Small intestine (tissue), 7 donors: ENCODE data around the gene TNPO3. TPM values are rescaled to one million over a fixed set of nuclear protein-coding genes. Genes with fewer than 3 reads are reported as not detected.

Experiments
- DNase-seq, 2 donors: peaks; one replicate each; pipeline versions ENCODE4 v3.0.0 to v3.0.0-alpha.2; 2013
- FAIRE-seq: peaks from 2 replicates; lab custom pipeline; 2012; peaks lifted over from hg19 to GRCh38; lab: Jason Lieb, UNC
- H3K27ac ChIP-seq, 3 donors: one replicate each; pipeline ENCODE4 v1.5.1; 2013; ENCODE audit warnings: low read length in 2 of 3, mild to moderate bottlenecking in 2 of 3, control low read depth in 1 of 3, inconsistent platforms in 1 of 3, low read depth in 1 of 3, moderate library complexity in 1 of 3
- H3K27me3 ChIP-seq, 3 donors: one replicate each; pipeline ENCODE4 v1.6.1; 2013; ENCODE audit warnings: low read length in 3 of 3, inconsistent platforms in 1 of 3; ENCODE audit not compliant: control insufficient read depth in 3 of 3, insufficient read depth in 3 of 3
- H3K36me3 ChIP-seq, 3 donors: one replicate each; pipeline ENCODE4 v1.6.1; 2013; ENCODE audit warnings: low read length in 3 of 3, inconsistent platforms in 1 of 3, low read depth in 1 of 3, mild to moderate bottlenecking in 1 of 3, moderate library complexity in 1 of 3; ENCODE audit not compliant: control insufficient read depth in 3 of 3, insufficient read depth in 2 of 3
- H3K4me1 ChIP-seq, 3 donors: one replicate each; pipeline ENCODE4 v1.6.1; 2013; ENCODE audit warnings: low read length in 2 of 3, inconsistent platforms in 1 of 3, low read depth in 1 of 3, mild to moderate bottlenecking in 1 of 3, moderate library complexity in 1 of 3; ENCODE audit not compliant: control insufficient read depth in 3 of 3, insufficient read depth in 2 of 3
- H3K4me3 ChIP-seq, 3 donors: one replicate each; pipeline ENCODE4 v1.5.1; 2013; ENCODE audit warnings: low read length in 3 of 3, control low read depth in 1 of 3, inconsistent platforms in 1 of 3, low read depth in 1 of 3, mild to moderate bottlenecking in 1 of 3, moderate library complexity in 1 of 3
- H3K9me3 ChIP-seq, 2 donors: one replicate each; pipeline ENCODE4 v1.6.1; 2013; ENCODE audit warnings: low read depth in 1 of 2, low read length in 1 of 2; ENCODE audit not compliant: control insufficient read depth in 2 of 2, insufficient read depth in 1 of 2
- WGBS, 3 donors: extraction: QIAGEN DNeasy Blood & Tissue Kit; methylation state at CpG; one replicate each; pipeline ENCODE4 v1.1.7; 2013; 5-methylcytosine and 5-hydroxymethylcytosine counted together
- polyA plus RNA-seq, 4 donors: library from polyadenylated mRNA; stranded (reverse) in 3 of 4; unstranded in 1 of 4; fragments of 200-250 nt in 3 of 4; fragments of 120-200 nt in 1 of 4; gene quantifications; one replicate each; pipeline versions ENCODE4 v1.2.1 to v1.2.3, GENCODE V29; 2013
- donor health status: healthy with polysubstance abuse.
- donor health status: control.
- donor health status: control.
- donor health status: Bipolar disorder and iron deficiency.
- donor health status: healthy.

Gene TNPO3
- polyA plus RNA-seq, 4 donors: 14.1 to 34.1 (median 17.2) TPM

- Histone ChIP-seq H3K36me3 (no peaks in the 10 kb centered on the region), H3K4me3 (no peak overlapping the region), H3K27ac (no peak overlapping the region), H3K27me3 (peaks cover 0 to 72% (median 14%) of the 10 kb centered on the region in 3 donors), H3K4me1 (peaks cover 0 to 5% (median 0%) of the 10 kb centered on the region in 3 donors), H3K9me3 (no peaks in the 10 kb centered on the region)
- 81 to 87% (median 84%) methylated on average over 5 to 6 of the region's 6 CpGs for WGBS, 3 donors
- FAIRE-seq (no peak), DNase-seq (no peak)
These were observed 135.7 kb downstream of the TNPO3 start for GRCh38 chr7:128919241-128919640.

- no peak for FAIRE-seq
- DNase-seq: no peak
These were observed 136.8 kb downstream of the TNPO3 start for GRCh38 chr7:128918016-128918665.

GRCh38 chr7:128917122-128917521 lies 137.8 kb downstream of the TNPO3 start:
- Histone ChIP-seq H3K36me3 (no peaks in the 10 kb centered on the region), H3K4me1 (peaks cover 0 to 5% (median 0%) of the 10 kb centered on the region in 3 donors), H3K9me3 (no peaks in the 10 kb centered on the region), H3K27me3 (peaks cover 0 to 69% (median 16%) of the 10 kb centered on the region in 3 donors), H3K4me3 (no peak overlapping the region), H3K27ac (no peak overlapping the region)
- no peak for DNase-seq
- no peak for FAIRE-seq
- WGBS, 3 donors: 86 to 96% (median 90%) methylated on average over 2 of the region's 2 CpGs

More at GRCh38 chr7:128918016-128918665, 136.8 kb downstream of the TNPO3 start:
- Histone ChIP-seq H3K27ac (no peak overlapping the region), H3K4me3 (no peak overlapping the region), H3K36me3 (no peaks in the 10 kb centered on the region), H3K9me3 (no peaks in the 10 kb centered on the region), H3K27me3 (peaks cover 0 to 74% (median 17%) of the 10 kb centered on the region in 3 donors), H3K4me1 (peaks cover 0 to 5% (median 0%) of the 10 kb centered on the region in 3 donors)
- WGBS, 3 donors: 85 to 89% (median 89%) methylated on average over 7 to 8 of the region's 8 CpGs

- no peak overlapping the region for H3K27ac ChIP-seq
- H3K4me1 ChIP-seq: peaks cover 0 to 5% (median 0%) of the 10 kb centered on the region in 3 donors
- no peaks in the 10 kb centered on the region for H3K9me3 ChIP-seq
- H3K4me3 ChIP-seq: no peak overlapping the region
- H3K27me3 ChIP-seq: peaks cover under 1 to 70% (median 12%) of the 10 kb centered on the region in 3 donors
- H3K36me3 ChIP-seq: no peaks in the 10 kb centered on the region
- FAIRE-seq (no peak), DNase-seq (no peak)
- 85 to 91% (median 89%) methylated on average over 7 of the region's 7 CpGs for WGBS, 3 donors
These were observed 138.3 kb downstream of the TNPO3 start for GRCh38 chr7:128916643-128916915.

GRCh38 chr7:128915841-128916642 lies 138.9 kb downstream of the TNPO3 start:
- no peaks in the 10 kb centered on the region for H3K36me3 ChIP-seq
- 26 to 40% (median 38%) methylated on average over 45 to 69 of the region's 69 CpGs for WGBS, 3 donors
- DNase-seq: no peak
- H3K9me3 ChIP-seq: no peaks in the 10 kb centered on the region
- H3K4me1 ChIP-seq: peaks cover 0 to 8% (median 0%) of the 10 kb centered on the region in 3 donors
- FAIRE-seq: no peak
- H3K4me3 ChIP-seq: peak overlapping the region in 1 of 3 donors; percentile 21
- peaks cover 4 to 71% (median 12%) of the 10 kb centered on the region in 3 donors for H3K27me3 ChIP-seq
- no peak overlapping the region for H3K27ac ChIP-seq

- H3K4me3 ChIP-seq: peak overlapping the region in 2 of 3 donors; percentile 5 to 21
- WGBS, 3 donors: 3 to 7% (median 5%) methylated on average over 28 to 32 of the region's 34 CpGs
- FAIRE-seq: no peak
These were observed 139.6 kb downstream of the TNPO3 start for GRCh38 chr7:128915271-128915819.

GRCh38 chr7:128914566-128915151 lies 140.3 kb downstream of the TNPO3 start:
- Histone ChIP-seq H3K4me3 (no peak overlapping the region), H3K9me3 (no peaks in the 10 kb centered on the region), H3K36me3 (no peaks in the 10 kb centered on the region), H3K27ac (no peak overlapping the region), H3K27me3 (peaks cover 4 to 70% (median 15%) of the 10 kb centered on the region in 3 donors), H3K4me1 (peaks cover 0 to 16% (median 2%) of the 10 kb centered on the region in 3 donors)
- DNase-seq (no peak), FAIRE-seq (no peak)
- 23 to 36% (median 27%) methylated on average over 11 of the region's 11 CpGs for WGBS, 3 donors

More at GRCh38 chr7:128915271-128915819, 139.6 kb downstream of the TNPO3 start:
- Histone ChIP-seq H3K9me3 (no peaks in the 10 kb centered on the region), H3K36me3 (no peaks in the 10 kb centered on the region), H3K27me3 (peaks cover 4 to 70% (median 12%) of the 10 kb centered on the region in 3 donors), H3K4me1 (peaks cover 0 to 9% (median under 1%) of the 10 kb centered on the region in 3 donors), H3K27ac (no peak overlapping the region)
- no peak for DNase-seq
